Measurements from ENCODE around the gene KCNH5.

DNA sequence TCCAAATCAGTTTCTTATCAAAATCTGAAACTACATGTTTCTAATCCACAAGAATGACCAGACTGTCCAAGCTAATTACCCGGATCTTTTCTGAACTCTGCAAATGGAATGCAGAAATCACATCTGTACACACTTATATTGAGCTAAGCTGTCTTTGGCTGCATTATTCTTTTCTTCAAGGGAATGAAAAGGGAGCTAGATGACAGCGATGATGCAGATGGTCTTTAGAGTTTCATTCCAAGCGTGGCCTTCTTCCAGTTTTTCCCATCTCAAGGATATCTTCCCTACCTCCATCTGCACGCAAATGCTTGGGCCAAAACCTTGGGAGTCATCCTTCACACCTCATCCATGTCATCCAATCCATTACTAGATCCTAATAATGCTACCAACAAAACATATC lies 12.6 kb downstream of the KCNH5 start:
- TF ChIP-seq, protein P1, sequence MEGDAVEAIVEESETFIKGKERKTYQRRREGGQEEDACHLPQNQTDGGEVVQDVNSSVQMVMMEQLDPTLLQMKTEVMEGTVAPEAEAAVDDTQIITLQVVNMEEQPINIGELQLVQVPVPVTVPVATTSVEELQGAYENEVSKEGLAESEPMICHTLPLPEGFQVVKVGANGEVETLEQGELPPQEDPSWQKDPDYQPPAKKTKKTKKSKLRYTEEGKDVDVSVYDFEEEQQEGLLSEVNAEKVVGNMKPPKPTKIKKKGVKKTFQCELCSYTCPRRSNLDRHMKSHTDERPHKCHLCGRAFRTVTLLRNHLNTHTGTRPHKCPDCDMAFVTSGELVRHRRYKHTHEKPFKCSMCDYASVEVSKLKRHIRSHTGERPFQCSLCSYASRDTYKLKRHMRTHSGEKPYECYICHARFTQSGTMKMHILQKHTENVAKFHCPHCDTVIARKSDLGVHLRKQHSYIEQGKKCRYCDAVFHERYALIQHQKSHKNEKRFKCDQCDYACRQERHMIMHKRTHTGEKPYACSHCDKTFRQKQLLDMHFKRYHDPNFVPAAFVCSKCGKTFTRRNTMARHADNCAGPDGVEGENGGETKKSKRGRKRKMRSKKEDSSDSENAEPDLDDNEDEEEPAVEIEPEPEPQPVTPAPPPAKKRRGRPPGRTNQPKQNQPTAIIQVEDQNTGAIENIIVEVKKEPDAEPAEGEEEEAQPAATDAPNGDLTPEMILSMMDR (IDR thresholded peaks at IDR 0.05) = no peak
- TF ChIP-seq POLR2A (IDR thresholded peaks at IDR 0.05) (no peak), POLR2AphosphoS5 (IDR thresholded peaks at IDR 0.05) (no peak)
